GM19193 (cell line): ENCODE data around the gene MORC2.

ENCODE experiments used
- POLR2A ChIP-seq: IDR thresholded peaks from 4 replicates; pipeline ENCODE4 v1.6.1; 2011; ENCODE audit not compliant: insufficient read depth, insufficient read length; ENCODE audit errors: extremely low read depth

MORC2 gene

GRCh38 chr22:30890686-30891442, 77.7 kb downstream of the MORC2 start:
- no peak for TF ChIP-seq POLR2A

- no peak for TF ChIP-seq POLR2A
Observed at GRCh38 chr22:30889996-30890480, 78.5 kb downstream of the MORC2 start.

- no peak for TF ChIP-seq POLR2A
Observed at GRCh38 chr22:30889268-30889995, 79.1 kb downstream of the MORC2 start.

- no peak for TF ChIP-seq POLR2A
Observed at GRCh38 chr22:30887861-30888260, 80.7 kb downstream of the MORC2 start.

GRCh38 chr22:30887453-30887852, 81.1 kb downstream of the MORC2 start:
- no peak for TF ChIP-seq POLR2A

- no peak for TF ChIP-seq POLR2A
Observed at GRCh38 chr22:30885591-30885990, 83.0 kb downstream of the MORC2 start.

GRCh38 chr22:30885001-30885366, 83.6 kb downstream of the MORC2 start:
- no peak for TF ChIP-seq POLR2A

- TF ChIP-seq POLR2A = no peak
Observed at GRCh38 chr22:30884211-30885000, 84.2 kb downstream of the MORC2 start.

- TF ChIP-seq POLR2A = no peak
Observed at GRCh38 chr22:30883586-30884145, 84.9 kb downstream of the MORC2 start.

- no peak for TF ChIP-seq POLR2A
Observed at GRCh38 chr22:30882974-30883533, 85.5 kb downstream of the MORC2 start.

GRCh38 chr22:30882184-30882717, 86.3 kb downstream of the MORC2 start:
- TF ChIP-seq POLR2A = no peak

- no peak for TF ChIP-seq POLR2A
Observed at GRCh38 chr22:30881361-30882183, 87.0 kb downstream of the MORC2 start.

- no peak for TF ChIP-seq POLR2A
Observed at GRCh38 chr22:30880847-30881246, 87.7 kb downstream of the MORC2 start.
